ENCODE data around the gene BCAN.

BCAN gene

GRCh38 chr1:156648496-156648895 is 6.6 kb downstream of the BCAN start:
- no peak for TF ChIP-seq CTCF (IDR thresholded peaks at IDR 0.05)

- TF ChIP-seq CTCF (IDR thresholded peaks at IDR 0.05): no peak
Observed at GRCh38 chr1:156648951-156649350, 7.0 kb downstream of the BCAN start.

DNA sequence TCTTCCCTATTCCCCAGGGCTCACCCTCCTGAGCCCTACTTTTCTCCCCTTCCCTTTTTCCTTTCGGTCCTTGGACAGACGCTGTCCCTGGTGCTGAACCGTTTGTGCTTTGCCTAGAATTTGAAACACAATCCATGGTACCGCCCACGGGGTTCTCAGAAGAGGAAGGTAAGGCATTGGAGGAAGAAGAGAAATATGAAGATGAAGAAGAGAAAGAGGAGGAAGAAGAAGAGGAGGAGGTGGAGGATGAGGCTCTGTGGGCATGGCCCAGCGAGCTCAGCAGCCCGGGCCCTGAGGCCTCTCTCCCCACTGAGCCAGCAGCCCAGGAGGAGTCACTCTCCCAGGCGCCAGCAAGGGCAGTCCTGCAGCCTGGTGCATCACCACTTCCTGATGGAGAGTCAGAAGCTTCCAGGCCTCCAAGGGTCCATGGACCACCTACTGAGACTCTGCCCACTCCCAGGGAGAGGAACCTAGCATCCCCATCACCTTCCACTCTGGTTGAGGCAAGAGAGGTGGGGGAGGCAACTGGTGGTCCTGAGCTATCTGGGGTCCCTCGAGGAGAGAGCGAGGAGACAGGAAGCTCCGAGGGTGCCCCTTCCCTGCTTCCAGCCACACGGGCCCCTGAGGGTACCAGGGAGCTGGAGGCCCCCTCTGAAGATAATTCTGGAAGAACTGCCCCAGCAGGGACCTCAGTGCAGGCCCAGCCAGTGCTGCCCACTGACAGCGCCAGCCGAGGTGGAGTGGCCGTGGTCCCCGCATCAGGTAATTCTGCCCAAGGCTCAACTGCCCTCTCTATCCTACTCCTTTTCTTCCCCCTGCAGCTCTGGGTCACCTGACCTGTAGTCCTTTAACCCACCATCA is 10.4 kb downstream of the BCAN start:
- no peak for TF ChIP-seq CTCF (IDR thresholded peaks at IDR 0.05)

DNA sequence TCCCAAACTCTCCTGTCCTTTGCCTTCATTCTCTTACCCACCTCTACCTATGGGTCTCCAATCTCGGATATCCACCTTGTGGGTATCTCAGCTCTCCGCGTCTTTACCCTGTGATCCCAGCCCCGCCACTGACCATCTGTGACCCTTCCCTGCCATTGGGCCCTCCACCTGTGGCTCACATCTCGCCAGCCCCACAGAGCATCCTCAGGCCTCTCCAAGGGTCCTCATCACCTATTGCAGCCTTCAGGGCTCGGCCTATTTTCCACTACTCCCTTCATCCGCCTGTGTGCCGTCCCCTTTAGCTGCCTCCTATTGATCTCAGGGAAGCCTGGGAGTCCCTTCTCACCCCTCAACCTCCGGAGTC is 11.1 kb downstream of the BCAN start:
- no peak for TF ChIP-seq CTCF (IDR thresholded peaks at IDR 0.05)

DNA sequence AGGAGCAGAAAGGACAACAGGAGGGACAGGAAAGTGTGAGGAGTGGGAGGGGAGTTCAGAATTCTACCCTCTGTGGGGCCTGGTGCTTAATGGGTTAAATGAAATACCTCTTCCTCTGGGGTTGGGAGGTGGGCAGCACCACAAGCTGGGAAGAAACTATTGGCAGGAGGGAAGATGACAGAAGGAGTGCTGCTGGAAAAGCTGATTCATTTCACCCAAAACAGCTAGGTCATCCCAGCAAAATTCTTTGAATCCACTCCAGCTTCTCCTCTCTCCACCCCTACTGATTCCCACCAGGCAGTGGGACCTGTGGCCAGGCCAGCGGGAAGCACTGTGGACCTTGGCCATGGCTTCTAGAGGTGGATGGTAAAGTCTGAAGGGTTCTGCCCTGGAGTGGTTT is 12.8 kb downstream of the BCAN start:
- TF ChIP-seq CTCF (IDR thresholded peaks at IDR 0.05): no peak

GRCh38 chr1:156655151-156655903 is 13.4 kb downstream of the BCAN start:
- TF ChIP-seq CTCF (IDR thresholded peaks at IDR 0.05): no peak

GRCh38 chr1:156655904-156656516 is 14.1 kb downstream of the BCAN start:
- no peak for TF ChIP-seq CTCF (IDR thresholded peaks at IDR 0.05)
